ENCODE data around the gene SERGEF. TPM values are rescaled to one million over a fixed set of nuclear protein-coding genes. Genes with fewer than 3 reads are reported as not detected.

The SERGEF gene
- total RNA-seq, 4 donors from 2014 or later = 32.0 to 50.2 (median 37.6) TPM

GRCh38 chr11:17748761-17749721, 263.8 kb downstream of the SERGEF start:
- no peaks in the 10 kb centered on the region for H3K4me1 ChIP-seq
- 79% methylated on average over 14 of the region's 19 CpGs for WGBS
- TF ChIP-seq POLR2AphosphoS5 (IDR thresholded peaks at IDR 0.05) (no peak), CTCF (IDR thresholded peaks at IDR 0.05) (no peak), EP300 (IDR thresholded peaks at IDR 0.05) (no peak), POLR2A (IDR thresholded peaks at IDR 0.05; ENCODE audit: low read depth) (no peak)
- no peaks in the 10 kb centered on the region for H3K36me3 ChIP-seq
- no peaks in the 10 kb centered on the region for H3K9me3 ChIP-seq
- DNase-seq (ENCODE audit: extremely low spot score) = no peak
- no peak overlapping the region for H3K27ac ChIP-seq (replicated peaks in 1 of 4)
- H3K27me3 ChIP-seq = peaks cover 0 to 37% (median 0%) of the 10 kb centered on the region in 4 donors
- intact Hi-C loops (cut with DNase I) = no loop called here
- H3K4me3 ChIP-seq = no peak overlapping the region

GRCh38 chr11:17748044-17748443, 264.8 kb downstream of the SERGEF start:
- intact Hi-C loops (cut with DNase I) = no loop called here
- H3K36me3 ChIP-seq = no peaks in the 10 kb centered on the region
- H3K27me3 ChIP-seq = peaks cover 0 to 27% (median 0%) of the 10 kb centered on the region in 4 donors
- no peak for TF ChIP-seq POLR2AphosphoS5 (IDR thresholded peaks at IDR 0.05)
- no peak for TF ChIP-seq POLR2A (IDR thresholded peaks at IDR 0.05; ENCODE audit: low read depth)
- TF ChIP-seq EP300 (IDR thresholded peaks at IDR 0.05) = no peak
- no peak for TF ChIP-seq CTCF (IDR thresholded peaks at IDR 0.05)
- 80% methylated on average over 8 of the region's 8 CpGs for WGBS
- no peak overlapping the region for H3K4me3 ChIP-seq
- H3K4me1 ChIP-seq = no peaks in the 10 kb centered on the region
- no peaks in the 10 kb centered on the region for H3K9me3 ChIP-seq
- no peak overlapping the region for H3K27ac ChIP-seq (replicated peaks in 1 of 4)
- no peak for DNase-seq (ENCODE audit: extremely low spot score)

GRCh38 chr11:17747131-17747955, 265.5 kb downstream of the SERGEF start:
- Histone ChIP-seq H3K27me3 (peaks cover 0 to 28% (median 0%) of the 10 kb centered on the region in 4 donors), H3K36me3 (no peaks in the 10 kb centered on the region), H3K4me3 (no peak overlapping the region), H3K27ac (replicated peaks in 1 of 4) (no peak overlapping the region), H3K4me1 (no peaks in the 10 kb centered on the region), H3K9me3 (no peaks in the 10 kb centered on the region)
- intact Hi-C loops (cut with DNase I) = no loop called here
- 79% methylated on average over 18 of the region's 19 CpGs for WGBS
- DNase-seq (ENCODE audit: extremely low spot score) = no peak
- no peak for TF ChIP-seq CTCF (IDR thresholded peaks at IDR 0.05)
- TF ChIP-seq POLR2AphosphoS5 (IDR thresholded peaks at IDR 0.05) = no peak
- no peak for TF ChIP-seq POLR2A (IDR thresholded peaks at IDR 0.05; ENCODE audit: low read depth)
- no peak for TF ChIP-seq EP300 (IDR thresholded peaks at IDR 0.05)

- Histone ChIP-seq H3K9me3 (no peaks in the 10 kb centered on the region), H3K27me3 (peaks cover 0 to 40% (median 0%) of the 10 kb centered on the region in 4 donors), H3K4me1 (no peaks in the 10 kb centered on the region), H3K36me3 (no peaks in the 10 kb centered on the region), H3K27ac (replicated peaks in 1 of 4) (no peak overlapping the region), H3K4me3 (no peak overlapping the region)
- intact Hi-C loops (cut with DNase I) = no loop called here
- 83% methylated on average over 11 of the region's 11 CpGs for WGBS
- TF ChIP-seq POLR2A (IDR thresholded peaks at IDR 0.05; ENCODE audit: low read depth) (no peak), EP300 (IDR thresholded peaks at IDR 0.05) (no peak), CTCF (IDR thresholded peaks at IDR 0.05) (no peak), POLR2AphosphoS5 (IDR thresholded peaks at IDR 0.05) (no peak)
- no peak for DNase-seq (ENCODE audit: extremely low spot score)
Measured at GRCh38 chr11:17746096-17746495, 266.8 kb downstream of the SERGEF start.

Data from esophagus muscularis mucosa (tissue), 4 donors.